ENCODE data around the gene CDC6.

- TF ChIP-seq, protein P1, sequence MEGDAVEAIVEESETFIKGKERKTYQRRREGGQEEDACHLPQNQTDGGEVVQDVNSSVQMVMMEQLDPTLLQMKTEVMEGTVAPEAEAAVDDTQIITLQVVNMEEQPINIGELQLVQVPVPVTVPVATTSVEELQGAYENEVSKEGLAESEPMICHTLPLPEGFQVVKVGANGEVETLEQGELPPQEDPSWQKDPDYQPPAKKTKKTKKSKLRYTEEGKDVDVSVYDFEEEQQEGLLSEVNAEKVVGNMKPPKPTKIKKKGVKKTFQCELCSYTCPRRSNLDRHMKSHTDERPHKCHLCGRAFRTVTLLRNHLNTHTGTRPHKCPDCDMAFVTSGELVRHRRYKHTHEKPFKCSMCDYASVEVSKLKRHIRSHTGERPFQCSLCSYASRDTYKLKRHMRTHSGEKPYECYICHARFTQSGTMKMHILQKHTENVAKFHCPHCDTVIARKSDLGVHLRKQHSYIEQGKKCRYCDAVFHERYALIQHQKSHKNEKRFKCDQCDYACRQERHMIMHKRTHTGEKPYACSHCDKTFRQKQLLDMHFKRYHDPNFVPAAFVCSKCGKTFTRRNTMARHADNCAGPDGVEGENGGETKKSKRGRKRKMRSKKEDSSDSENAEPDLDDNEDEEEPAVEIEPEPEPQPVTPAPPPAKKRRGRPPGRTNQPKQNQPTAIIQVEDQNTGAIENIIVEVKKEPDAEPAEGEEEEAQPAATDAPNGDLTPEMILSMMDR (IDR thresholded peaks at IDR 0.05) = no peak
- TF ChIP-seq POLR2A (IDR thresholded peaks at IDR 0.05) = no peak
These were observed 47.9 kb downstream of the CDC6 start for GRCh38 chr17:40335620-40336019.

All from heart left ventricle (tissue), 13 donors.